NCI-H1105 treated with DMSO at 0.1 percent for 48 hours (cell line): ENCODE results near the gene CDS2.
A peak's percentile ranks its signal among the peaks of the same experiment; 100 is the strongest.
"Not testable (repeated sequence)": the region's sequence is repeated elsewhere in the genome, so short reads cannot be mapped to it uniquely, and the experiment has no call there.

Experiments
- DNase-seq: peaks from one replicate; lab custom pipeline; 2025; lab: John Stamatoyannopoulos, UW

CDS2 gene

DNA sequence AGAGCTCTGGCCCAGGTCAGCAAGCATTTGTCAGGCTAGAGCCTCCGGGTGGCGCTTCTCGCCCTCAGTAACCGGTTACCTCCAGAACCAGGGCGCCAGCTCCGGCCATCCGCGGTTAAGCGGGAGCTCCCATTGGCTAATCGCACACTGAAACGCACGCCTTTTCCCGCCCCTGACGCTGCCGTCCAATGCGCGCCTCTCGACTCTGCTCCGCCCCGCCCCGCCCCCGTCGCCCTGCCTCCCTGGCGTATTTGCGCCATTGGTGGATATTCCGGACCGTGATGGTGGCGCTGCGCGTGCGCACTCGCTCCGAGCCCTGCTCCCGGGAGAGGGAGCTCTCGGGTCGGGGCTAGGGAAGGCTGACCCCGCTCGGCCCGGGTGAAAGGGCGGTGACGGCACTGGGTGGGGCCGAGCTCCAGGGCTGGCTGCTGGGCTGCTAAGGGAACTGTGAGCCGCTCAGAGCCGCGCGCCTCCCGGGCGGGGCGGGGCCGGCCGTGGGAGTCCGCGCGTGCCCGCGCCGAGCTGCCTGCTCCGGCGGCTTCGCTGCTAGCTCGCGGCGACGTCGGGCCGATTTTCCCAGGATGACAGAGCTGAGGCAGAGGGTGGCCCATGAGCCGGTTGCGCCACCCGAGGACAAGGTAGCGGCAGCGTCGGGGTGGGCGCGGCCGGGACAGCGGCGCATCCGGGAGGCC is at the start of gene CDS2:
Gene CDS2, plus strand, starts transcription at position 497 of the 692 bp plus-strand sequence. Its CDS starts 85 bp downstream, at position 582.
- DNase-seq: peak; percentile 99

DNA sequence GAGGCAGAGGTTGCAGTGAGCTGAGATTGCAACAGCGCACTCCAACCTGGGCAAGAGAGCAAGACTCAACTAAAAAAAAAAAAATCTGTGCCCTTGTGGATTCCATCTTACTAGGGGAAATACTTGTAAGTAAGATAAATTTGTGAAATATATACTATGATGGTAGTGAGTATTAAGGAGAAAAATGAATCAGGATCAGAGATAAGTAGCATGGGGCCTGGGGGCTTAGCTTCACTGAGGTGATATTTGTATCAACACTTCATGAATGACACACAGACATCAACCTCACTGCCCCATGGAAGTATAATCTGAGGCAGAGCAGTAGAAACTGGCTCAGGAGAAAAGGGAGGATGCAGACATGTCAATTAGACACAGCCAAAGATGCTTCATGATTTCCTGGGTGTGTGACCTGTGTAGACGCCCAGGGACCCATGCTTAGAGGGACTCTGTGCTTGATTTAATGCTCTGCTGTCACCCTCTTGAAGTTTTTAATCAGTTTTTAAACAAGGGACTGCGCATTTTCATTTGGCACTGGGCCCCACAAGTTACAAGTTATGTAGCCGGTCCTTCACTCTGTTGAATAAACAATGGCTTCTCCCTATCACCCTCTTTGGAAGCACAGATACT is 48.9 kb upstream of the CDS2 start:
- DNase-seq: no peak

DNA sequence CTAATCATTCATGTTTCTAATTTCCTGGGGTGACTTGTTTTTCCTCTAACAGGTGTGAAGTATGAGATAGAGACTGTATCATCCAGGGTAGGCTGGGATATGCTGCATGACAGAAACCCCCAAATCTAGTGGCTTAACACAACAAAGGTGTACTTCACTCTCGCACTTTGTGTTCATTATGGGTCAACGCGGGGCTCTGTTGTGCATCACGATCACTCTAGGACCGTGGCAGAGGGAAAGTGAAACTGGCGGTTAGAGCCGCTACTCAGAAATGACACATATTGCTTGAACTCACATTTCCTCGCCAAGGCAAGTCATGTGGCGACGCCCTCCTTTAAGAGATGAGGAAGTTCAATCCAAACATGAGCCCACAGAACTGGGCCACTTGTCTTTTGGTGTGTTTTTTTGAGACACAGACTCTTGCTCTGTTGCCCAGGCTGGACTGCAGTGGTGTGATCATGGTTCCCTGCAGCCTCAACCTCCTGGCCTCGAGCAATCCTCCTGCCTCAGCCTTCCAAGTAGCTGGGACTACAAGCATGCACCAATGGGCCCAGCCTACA is 48.3 kb upstream of the CDS2 start:
- DNase-seq: no peak

DNA sequence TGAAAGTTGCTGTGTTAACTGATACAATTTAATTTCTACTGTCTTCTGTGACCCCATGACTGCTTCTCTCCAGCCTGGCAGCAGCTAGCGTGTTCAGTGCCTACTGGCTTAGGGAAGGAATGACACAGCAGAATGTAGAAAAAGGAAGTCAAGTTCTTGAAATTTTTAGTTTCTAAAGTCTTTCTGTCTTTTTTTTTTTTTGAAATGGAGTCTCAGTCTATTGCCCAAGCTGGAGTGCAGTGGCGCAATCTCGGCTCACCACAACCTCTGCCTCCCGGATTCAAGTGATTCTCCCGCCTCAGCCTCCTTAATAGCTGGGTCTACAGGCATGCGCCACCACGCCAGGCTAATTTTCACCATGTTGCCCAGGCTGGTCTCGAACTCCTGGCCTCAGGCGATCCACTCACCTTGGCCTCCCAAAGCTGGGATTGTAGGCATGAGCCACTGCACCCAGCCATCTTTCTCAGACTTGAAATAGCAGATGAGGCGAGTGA is 46.4 kb upstream of the CDS2 start:
- DNase-seq: no peak

DNA sequence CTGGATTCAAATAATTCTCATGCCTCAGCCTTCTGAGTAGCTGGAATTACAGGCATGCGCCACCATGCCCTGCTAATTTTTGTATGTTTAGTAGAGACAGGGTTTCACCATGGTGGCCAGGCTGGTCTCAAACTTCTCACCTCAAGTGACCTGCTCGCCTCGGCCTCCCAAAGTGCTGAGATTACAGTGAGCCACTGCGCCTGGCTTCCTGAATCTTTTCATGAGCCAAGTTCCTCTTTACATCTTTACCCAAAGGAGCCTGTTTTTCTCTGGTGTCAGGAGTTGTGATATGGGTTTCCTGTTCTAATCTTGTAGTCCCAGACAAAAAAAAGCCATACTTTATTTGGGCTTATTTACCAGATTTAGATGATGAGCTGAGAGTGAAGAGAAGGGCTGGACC is 41.4 kb upstream of the CDS2 start:
- no peak for DNase-seq

DNA sequence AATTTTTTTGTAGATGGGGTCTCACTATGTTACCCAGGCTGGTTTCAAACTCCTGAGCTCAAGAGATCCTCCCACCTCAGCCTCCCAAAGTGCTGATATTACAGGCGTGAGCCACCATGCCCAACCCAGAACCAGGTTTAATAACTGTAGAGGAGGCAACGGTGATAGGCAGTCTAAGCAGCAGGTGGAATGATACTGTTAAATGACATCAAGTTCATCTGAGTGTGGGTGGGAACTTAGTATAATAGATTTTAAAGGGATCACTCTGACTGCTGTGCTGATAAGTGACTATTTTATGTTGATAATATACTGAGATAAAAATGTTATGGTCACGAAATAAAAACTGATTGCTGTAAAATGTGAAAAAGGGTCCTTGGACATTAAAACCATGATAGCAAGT is 38.1 kb upstream of the CDS2 start:
- no peak for DNase-seq

DNA sequence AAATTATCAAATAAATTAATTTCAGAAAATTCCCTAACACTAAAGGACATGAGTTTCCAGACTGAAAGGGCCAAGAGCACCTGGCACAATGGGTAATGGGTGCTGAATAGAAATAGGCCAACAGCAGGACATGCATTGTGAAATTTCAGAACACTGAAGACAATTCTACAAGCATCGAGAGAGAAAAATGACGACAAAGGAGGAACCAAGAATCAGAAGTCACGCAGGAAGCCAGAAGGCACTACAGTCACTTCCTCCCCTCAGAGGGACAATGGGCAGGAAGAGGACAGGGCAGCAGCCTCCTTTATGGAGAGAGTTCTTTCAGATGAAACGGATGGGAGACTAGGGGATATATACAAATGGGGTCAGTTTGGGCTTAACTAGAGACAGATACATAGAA is 36.6 kb upstream of the CDS2 start:
- DNase-seq: no peak

DNA sequence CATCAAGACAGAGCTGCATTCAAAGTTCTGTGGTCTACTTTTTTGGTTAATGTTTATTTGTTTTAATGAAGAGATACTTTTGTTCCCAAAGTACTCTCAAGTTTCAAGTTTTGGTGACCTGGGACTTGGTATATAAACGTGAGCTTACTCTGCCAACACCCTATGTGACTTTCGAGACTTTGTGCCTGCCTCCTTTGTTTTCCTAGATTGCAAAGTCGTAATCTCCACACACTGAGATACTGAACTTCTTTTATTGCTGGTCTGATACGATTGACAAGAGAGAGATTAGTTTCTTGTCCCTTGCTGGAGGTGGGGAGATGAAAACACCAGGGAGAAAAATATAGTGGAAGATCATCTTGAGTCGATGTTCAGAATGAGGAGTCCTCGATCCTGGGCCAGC is 34.9 kb upstream of the CDS2 start:
- DNase-seq: no peak

DNA sequence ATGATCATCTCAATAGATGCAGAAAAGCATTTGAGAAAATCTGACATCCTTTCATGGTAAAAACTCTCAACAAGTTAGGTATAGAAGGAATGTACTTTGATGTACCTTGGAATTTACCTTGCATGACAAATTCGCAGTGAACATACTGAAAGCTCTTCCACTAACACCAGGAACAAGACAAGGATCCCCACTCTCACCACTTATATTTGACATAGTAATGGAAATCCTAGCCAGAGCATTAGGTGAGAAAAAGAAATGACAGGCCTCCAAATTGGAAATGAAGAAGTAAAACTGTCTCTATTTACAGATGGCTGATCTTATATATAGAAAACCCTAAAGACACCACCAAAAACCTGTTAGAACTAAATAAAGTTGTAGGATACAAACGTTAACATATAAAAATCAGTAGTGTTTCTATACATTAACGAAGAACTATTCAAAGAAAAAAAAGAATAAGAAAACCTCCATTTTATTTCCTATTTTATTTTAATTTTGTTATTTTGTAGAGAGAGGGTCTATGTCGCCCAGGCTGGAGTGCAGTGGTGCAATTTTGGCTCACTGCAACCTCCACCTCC is 34.0 kb upstream of the CDS2 start:
- no peak for DNase-seq

DNA sequence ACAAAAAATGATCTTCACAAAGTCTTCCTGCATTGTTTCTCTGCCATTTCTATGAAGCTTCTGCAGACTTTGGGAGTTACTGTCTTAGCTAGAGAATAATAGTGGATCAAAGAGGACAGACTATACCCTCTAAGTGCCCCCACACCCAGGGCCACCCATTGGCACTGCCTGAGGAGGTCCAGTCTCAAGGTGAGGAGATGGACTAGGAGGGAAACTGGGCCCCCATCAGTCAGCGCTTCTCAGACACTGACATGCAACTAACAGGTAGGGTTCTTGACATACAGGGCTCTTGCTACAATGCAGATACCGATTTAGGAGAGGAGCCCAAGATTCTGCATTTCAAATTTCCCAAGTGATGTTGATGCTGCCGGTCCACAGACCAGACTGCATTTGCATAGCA is 31.4 kb upstream of the CDS2 start:
- no peak for DNase-seq

DNA sequence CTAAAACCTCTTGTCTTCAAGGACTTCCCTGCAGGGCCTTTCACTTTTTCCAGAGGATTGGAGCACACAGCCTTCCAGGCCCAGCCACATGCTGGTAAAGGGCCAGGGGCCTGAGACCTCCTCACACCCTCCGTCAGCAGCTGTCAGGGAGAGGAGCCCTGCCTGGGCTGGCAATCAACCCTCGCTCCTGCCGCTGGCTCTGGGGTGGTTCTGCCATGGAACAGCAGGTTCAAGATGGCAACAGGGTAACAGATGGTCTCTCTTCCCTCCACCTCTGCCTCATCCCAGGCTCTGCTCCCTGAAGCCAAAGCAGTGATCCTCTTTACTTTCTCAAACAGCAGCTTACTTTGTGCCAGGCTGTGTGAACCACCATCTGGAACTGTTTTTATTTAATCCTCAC is 30.9 kb upstream of the CDS2 start:
- DNase-seq: no peak

DNA sequence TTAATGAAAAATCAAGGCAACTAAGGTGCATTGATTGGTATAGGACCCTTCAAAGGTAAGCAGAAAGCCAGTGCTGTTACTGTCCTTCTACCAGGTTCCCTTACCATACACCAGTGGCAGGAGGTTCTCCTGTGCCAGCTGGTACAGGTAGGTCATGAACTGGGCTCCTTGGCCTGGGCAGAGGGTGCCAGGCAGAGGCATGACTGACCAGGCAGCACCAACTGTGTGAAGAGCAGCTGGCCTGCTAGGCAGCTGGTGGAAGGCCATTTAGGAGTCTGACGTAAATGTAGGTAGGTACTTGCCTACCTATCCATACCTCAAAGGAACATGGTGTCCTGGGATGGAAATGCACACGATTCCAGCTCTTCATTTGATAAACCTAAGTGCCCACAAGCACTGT is 30.3 kb upstream of the CDS2 start:
- no peak for DNase-seq

DNA sequence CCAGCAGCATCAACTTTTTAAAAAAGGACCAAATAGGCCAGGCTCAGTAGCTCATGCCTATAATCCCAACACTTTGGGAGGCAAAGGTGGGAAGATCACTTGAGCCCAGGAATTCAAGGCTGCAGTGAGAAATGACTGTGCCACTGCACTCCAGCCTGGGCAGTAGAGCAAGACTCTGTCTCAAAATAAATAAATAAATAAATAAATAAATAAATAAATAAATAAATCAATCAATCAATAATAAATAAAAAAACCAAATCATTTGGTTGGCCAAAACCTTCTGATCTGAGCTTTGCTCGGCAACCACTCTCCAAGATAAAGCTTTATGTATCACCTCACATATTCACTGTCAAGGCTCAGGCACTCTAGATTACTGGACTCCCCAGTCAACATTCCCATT is 27.8 kb upstream of the CDS2 start:
- not testable (repeated sequence) for DNase-seq

DNA sequence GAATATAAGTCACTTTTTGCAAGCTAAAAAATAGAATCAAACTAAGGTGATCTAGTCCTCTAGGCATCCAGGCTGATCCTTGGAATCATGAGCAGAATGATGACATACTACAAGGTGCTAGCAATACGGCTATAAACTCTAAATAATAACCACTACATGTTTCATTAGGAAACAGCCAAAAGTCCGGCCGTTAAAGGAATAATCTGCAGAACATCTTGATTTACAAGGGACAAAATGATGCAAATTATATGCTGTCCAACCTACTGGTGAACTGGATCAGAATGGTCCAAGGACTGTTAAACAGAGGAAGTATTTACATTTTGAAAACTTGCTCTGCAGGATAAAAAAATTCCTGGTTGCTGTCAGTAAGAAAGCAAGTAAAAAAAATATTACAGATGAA is 26.9 kb upstream of the CDS2 start:
- DNase-seq: not testable (repeated sequence)

DNA sequence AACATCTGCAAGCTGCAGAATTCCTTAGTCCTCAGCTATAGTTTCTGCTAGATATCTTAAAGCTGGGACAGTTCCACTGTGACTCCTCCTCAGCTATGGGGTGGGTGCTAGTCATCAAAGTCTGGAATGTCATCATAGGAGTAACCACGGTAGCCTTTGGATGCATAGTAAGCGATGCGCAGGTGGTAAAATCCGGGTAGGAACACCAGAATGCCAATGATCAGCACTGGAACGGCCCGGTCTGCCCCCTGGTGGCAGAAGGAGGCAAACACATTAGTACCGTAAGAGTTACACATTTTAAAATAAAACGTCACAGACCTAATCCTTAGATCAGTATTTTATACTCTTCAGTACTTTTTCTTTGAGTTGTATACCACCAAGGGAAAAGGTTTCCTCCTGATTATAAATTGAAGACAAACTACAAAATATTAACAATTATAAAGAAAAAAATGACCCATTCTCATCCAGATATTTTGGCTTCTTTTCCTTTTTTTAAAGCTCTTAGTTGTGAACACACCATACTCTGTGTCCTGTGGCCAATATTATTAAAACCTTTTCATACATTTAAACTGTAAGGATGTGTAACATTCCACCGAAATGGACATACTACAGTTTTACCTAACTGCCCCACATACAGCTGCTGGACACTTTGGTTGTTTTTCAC is 26.0 kb upstream of the CDS2 start:
- peak; percentile 59 for DNase-seq

DNA sequence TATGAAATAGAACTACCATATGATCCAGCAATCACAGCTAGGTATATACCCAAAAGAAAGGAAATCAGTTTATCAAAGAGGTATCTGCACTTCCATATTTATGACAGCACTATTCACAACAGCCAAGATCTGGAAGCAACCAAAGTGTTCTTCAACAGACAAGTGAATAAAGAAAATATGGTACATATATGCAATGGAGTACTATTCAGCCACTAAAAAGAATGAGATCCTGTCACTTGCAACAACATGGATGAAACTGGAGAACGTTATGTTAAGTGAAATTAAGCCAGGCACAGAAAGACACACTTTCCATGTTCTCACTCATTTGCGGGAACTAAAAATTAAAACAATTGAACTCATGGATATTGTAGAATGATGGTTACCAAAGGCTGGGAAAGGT is 22.3 kb upstream of the CDS2 start:
- no peak for DNase-seq

DNA sequence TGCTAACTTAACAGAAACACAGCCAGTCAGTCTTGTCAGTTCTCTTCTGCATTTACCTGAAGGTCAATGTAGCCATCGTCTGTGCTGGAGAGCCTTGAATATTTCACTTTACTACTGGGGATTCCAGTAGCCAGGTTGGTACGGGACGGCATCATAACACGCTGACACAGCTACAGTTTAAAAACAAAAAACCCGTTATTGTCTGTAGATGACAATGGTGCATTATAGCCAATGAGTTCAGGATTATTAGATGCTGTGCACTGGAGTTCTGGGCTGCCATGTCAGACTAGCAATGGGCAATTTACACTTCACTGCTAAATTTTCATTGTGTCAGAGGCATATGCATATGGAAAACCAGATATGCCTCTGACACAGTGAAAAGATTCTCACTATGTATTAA is 17.5 kb upstream of the CDS2 start:
- DNase-seq: no peak

DNA sequence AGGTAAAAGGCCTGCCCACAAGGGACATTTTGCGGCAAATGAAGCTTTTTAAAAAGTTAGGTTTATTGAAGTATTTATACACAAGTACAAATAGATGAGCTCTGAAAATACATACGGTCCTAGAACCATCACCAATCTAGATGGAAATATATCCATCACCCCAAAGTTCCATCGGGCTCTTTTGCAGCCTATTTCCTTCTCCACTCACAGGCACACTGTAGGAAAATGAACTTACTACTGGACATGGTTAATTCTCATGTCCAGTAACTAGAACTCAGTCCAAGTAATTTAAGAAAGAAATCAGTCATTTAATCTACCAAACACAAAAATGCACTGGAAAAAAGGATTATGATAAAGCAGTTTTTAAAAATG is 13.2 kb upstream of the CDS2 start:
- no peak for DNase-seq

DNA sequence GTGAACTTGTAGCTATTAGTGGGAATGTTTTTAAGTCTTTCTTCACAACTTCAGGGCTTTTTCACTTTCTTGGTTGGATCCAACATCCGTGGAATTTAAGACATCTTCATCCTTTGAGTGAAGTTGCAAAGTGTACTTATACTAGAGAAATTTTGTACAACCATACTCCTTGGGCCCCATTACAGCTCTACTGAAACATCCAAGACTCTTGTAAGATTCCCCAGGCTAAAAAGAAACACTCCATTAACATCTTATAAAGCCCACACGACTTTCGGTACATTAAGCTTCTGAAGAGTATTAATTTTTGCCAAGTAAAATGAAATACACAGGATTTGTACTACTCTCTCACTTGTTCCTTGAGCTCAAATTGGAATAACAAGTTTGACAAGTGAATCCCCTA is 12.4 kb upstream of the CDS2 start:
- no peak for DNase-seq

DNA sequence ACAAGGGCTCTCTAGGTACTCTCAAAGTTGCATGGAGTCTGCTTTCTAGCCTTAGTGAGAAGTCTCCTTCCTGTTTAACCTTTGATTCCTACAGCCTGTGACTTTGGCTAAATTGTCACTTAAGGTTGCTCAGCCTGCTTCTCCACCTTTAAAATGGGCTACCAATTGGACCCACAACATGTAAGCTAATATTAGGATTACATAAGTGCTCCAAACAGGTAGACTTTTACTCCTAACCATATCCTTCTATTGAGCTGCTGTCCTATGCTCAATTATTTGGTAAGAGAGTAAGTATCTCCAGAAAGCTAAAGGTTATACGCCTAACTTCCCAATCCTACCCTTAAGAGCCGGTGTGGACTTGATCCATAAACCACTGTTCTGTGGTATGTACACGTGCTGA is 9.9 kb upstream of the CDS2 start:
- DNase-seq: no peak

DNA sequence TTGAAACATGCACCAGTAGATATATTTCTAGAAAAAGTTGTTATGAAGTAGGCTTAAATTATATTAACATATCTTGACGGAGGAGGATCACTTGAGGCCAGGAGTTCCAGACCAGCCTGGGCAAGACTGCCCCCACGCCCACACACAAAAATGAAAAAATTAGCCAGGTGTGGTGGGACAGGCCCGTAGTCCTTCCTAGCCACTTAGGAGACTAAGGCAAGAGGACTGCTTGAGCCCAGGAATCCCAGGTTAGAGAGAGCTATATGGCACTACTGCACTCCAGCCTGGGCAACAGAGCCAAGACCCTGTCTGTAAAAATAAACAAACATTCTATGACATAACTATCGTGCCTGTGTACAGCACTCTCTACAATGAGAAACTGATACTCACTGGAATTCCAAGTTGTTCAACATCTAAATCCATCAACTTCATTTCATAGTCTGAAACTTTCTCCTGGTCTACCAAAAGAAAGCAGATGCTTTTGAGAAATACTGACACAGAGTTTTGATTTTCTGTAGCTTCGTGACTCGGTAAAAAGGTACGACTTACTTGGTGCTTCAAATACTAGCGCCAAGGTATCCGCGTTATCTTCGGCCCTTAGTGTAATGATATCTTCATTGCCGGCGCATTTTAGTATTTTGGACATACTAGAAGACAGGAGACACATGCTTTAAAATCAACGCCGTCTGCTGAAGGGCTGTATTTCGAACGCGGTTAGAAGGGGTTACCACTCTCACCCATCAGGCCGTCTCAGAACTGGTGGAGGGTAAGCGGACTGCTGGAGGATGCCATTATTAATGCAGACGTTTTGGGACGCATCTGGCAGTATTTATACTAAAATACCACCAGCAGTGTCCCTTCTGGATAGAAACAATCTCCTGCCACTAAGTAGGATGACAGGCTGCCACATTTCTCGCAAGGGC is 8.3 kb upstream of the CDS2 start:
- no peak for DNase-seq

DNA sequence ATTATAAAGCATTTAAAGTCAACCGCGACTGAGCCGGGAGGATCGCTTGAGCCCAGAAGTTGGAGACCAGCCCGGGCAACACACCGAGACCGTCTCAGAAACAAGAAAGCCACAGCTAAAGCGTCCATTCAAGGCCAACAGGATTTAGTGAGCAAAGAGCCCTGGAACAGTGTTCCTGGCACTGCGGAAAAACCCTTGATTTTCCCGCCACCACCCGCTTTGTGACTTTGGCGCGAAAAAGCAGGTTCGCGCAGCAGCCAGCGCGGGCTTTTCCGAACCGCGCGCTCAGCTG is 7.7 kb upstream of the CDS2 start:
- no peak for DNase-seq
